NK-92 treated with Interleukin-12 subunit alpha and Interleukin-12 subunit beta, amount 100 ng/mL, for 24 hours (cell line): ENCODE results near the gene RAB32.
"Not testable (repeated sequence)": the region's sequence is repeated elsewhere in the genome, so short reads cannot be mapped to it uniquely, and the experiment has no call there.

ENCODE experiments used
- DNase-seq: peaks from one replicate; lab custom pipeline; 2025; lab: John Stamatoyannopoulos, UW

RAB32 gene

DNA sequence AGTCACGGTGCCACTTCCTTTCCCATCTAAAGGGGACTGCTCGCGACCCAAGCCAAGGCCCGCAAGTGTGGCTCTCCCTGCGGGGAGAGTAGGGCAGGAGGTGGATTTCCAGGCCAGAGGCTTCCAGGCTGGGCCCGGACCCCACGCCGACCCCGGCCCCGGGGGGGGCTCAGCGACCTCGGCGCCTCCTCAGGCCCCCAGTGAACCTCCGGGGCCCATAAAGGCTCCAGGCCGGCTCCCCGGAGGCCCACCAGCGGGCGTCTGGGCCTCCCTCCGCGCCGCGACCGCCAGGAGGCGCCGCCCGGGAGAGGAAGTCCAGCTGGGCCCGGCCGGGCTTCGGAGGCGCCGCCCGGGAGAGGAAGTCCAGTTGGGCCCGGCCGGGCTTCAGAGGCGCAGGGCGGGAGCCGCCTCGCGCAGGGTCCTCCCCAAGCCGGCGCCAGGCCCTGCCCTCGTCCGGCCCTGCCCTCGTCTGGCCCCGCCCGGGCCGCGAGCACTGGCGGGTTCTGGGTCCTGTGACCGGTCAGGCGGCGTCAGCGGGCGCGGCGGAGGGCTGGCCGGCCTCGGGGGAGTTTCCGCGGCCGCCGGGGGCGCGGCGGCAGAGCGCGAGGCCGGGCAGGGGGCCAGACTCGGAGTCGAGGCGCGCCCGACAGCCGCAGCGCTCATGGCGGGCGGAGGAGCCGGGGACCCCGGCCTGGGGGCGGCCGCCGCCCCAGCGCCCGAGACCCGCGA is at the start of gene RAB32:
RAB32 (plus strand) TSS at position 623 of the 729 bp plus-strand sequence; CDS start at position 662, 39 bp downstream.
- DNase-seq = no peak

DNA sequence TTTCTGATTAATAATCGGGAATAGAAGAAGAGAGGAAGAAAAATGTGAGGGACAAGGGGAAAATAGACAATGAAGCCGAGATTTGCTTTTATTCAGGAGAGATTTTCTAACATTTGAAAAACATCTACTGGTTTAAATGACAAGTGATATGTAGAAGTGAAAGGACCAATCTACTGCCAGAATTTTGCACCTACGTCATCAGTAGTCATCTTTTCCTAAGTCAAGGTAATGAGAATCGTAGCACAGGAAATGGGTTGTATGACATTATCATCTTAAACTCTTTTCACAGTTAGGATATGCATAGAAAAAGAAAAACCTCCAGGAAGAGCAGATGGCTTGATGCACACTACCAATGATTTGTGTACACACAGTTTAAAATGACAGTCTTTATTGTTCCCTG is 45.3 kb upstream of the RAB32 start:
- DNase-seq = no peak

DNA sequence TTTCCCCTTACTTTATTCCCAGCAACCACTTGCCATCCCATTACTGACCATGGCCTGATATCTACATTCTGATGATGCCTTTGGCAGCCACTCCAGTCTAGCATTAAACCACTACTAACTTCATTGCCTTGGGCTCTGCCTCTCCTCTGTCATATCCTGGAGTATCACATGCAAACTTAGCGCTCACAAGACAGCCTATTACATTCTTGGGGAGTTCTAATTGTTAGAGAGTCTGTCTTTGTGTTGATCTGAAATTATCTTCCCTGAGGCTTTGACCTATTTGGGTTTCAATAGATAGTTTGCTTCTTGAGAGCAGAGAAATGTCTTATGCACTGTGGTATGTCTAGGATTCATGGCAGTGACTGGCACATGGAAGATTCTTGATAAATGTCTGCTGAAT is 40.5 kb upstream of the RAB32 start:
- DNase-seq = no peak

DNA sequence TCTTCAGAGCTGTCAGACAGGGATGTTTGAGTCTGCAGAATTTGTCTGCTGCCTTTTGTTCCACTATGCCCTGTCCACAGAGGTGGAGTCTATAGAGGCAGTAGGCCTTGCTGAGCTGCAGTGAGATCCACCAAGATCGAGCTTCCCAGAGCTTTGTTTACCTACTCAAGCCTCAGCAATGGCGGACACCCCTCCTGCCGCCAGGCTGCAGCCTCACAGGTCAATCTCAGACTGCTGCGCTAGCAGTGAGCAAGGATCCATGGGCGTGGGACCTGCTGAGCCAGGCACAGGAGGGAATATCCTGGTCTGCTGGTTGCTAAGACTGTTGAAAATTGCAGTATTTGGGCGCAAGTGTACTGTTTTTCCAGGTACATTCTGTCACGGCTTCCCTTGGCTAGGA is 28.4 kb upstream of the RAB32 start:
- DNase-seq = no peak

DNA sequence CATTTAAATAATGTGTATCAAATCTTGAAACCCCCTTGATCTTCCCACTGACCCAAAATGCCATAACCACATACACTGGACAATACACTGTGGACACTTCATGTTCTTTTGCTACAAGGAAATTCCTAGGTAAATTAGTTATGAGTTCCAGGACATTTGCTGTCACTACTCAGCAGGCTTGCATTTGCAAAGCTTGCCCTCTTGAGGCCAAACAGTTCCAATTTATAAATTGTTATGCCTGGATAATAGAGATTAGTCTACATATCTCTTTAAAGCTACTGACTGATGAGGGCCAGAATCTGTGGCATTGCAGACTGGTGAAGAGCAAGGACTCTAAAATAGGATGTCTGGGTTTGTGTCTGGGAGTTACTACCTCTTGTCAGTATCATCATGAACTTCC is 17.4 kb upstream of the RAB32 start:
- no peak for DNase-seq

DNA sequence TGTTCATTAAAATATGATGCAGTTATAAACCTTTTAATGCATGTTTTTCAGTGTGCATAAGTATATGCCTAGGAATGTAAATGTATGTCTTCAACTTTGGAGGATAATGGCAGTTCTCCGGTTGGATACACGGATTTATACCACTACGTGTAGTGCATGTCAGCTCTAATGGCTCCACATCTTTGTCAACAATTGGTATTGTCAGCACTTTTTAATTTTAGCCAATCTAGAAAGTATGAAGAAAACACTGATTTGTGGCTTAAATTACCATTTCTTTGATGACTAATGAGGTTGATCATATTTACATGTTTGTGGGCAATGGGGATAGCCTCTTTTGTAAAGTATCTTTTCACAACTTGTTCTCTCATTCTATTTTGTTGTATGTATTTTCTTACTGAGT is 10.9 kb upstream of the RAB32 start:
- no peak for DNase-seq

DNA sequence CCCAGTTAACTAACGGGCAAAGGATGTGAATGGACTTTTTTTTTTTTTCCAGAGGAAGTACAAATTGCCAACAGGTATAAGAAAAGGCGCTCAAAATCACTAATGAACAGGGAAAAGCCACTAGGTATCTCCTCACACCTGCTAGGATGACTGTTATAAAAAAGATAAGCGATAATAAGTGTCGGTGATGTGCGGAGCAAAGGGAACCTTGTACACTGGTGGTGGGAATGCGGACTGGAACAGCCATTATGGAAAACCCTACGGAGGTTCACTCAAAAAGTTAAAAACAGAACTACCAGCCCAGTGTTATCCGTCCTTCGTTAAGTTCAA is 787 bp upstream of the RAB32 start:
- DNase-seq = no peak

DNA sequence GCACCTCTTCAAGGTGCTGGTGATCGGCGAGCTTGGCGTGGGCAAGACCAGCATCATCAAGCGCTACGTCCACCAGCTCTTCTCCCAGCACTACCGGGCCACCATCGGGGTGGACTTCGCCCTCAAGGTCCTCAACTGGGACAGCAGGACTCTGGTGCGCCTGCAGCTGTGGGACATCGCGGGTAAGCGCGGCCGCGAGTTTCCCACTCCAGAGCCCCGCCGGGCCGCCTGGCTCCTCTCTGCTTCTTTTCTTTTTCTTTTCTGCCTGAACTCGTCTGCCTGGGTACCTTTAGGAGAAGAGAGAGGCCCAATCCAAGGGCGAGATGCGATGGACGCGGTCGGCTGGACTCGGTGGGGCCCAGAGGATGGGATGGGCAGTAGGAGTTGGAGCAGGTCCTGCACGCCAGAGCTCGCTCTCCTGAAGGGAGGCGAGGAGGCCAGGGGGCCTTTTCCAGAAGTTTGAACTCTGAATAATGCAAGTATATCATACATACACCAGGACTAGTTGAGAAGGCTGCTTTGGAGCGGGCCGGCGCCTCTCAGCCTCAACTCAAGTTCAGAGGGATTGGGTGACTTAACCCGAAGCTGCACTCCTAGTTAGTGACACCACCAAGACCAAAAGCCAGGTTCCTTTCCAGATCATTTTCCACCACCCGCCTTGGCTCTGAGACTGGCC is 445 bp downstream of the RAB32 start:
- DNase-seq = no peak

DNA sequence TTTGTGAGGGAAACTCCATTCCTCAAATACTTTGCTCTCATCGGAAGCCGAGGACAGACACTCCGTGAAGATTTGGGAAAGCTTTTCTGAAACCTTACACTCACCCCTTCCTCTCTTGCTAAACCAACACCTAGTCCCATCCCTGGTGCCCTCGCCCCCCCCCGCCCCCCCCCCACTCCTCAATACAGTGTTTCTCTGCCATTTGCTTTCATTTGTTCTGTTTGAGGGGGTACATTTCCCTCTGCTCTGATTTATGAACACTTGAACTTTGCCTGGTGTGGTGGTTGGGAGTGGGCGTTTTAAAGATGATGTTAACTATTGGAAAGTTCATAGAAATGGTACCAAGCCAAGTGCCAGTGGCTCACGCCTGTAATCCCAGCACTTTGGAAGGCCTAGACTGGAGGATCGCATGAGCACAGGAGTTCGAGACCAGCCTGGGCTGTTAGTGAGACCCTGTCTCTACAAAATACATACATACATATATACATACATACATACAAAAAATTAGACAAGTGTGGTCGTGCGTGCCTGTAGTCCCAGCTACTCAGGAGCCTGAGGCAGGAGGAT is 1.1 kb downstream of the RAB32 start:
- no peak for DNase-seq

DNA sequence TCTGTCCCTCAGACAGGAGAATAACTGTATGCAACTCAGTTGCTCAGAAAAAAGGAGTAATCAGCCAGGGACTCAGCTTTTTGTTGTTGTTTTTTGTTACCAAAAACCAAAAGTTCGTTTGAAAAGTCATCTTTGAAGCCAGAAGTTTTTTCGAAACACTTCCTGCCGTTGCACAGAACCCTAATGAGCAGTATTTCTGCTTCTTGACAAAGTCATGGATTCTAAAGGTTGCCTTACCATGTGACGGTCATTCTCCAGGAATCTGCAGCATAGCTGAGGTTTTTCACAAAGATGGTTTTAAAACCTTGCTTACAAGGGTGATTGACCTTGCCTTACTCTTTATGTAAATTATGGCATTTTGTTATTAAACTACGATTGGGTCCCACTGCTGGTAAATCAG is 1.9 kb downstream of the RAB32 start:
- DNase-seq = no peak

DNA sequence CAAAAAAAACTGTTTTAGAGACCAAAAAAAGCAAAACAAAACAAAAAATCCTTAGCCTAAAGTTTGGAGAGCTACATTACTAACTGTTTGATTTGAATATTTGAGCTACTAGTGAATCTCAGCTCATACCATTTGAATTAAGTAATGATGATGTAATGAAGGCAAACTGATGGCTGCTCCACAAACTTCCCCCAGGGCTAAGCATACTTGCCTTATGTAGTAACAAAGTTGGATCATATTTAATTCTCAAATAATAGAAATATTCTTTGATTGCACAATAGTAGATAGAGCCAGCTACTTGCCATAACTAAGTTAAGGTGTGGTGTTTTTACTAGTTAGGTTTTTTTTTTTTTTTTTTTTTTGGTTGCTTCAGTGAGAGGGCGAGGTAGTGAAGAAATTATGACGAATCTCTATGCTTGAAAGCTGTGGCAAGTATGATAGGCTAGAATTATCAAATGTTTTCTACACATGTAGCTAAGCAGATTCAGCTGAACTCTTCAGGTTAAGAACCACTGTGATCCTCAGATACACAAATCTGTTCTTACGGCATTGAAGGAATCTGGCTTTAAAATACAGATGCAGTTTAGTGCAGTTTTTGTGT is 2.9 kb downstream of the RAB32 start:
- no peak for DNase-seq

DNA sequence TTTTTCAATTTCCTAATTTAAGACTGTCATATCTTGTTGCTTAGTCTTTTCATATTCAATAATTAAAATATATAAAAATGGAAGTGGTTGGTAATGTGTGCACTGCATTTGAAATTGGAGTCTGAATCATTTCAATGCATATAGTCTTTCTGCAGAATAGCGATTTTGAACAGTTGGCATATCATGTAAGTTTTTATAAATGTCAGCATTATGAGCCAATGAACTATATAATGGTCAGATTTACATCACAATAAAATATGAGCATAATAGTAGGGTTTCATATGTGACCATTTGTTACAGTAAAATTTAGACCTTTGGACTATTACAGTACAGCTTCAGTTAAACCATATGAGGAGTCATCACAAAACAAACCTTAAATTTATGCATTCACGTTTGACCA is 4.3 kb downstream of the RAB32 start:
- DNase-seq = no peak

DNA sequence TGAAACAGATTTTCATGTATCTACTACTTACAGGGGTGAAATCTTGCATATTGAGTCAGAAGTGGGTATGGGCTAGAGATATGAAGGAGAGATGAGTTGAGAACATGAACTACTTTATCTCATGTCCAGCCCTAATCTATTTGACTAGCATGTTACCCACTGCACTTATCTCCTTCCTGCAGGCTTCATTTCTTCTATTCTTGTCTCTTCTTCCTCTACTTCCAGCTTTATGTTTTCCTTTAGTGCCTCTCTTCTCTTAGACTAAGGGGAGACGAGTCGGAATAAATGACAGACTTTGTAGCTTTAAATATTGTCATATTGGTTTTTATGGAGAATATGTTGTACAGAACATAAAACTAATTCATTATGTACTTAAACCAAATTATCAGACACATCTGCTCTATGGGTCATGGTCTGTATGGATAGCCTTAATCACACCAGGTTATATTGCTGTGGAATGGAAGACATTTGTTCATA is 5.3 kb downstream of the RAB32 start:
- DNase-seq = no peak

DNA sequence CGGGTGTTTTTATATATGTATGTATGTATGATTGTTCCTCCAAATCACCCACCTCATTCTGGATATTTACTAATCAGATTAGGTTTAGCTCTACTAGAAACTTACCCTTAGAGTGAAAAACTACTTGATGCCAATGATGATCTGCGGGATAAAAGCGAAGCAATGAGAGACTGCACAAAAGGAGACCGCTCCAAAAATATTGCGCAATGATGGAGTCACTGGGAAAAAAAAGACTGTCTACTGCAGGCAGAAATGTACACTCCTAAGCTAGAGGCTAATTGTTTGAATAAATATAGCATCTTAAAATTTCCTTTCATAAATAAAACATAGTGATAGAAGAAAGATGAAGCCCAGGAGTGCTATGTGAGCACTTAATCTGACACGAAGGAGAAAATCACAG is 7.3 kb downstream of the RAB32 start:
- DNase-seq = no peak

DNA sequence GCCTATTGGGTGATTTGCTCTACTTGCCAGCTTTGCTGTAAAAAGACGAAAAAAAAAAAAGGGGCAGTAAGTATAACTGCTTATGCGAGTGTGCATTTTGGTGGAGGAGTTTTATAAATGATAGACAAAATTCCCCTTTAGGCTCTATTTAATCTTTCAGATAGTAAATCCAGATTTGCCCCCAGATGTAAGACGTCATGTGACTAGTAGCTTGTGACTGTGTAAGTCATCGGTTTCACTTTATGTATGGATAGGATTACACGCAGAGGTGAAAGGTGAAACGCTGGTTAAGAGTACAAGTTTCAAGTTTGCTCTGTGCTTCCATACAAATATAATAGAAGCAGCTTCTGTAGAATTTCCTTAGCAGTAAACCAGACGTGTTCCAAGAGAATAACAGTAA is 7.9 kb downstream of the RAB32 start:
- no peak for DNase-seq

DNA sequence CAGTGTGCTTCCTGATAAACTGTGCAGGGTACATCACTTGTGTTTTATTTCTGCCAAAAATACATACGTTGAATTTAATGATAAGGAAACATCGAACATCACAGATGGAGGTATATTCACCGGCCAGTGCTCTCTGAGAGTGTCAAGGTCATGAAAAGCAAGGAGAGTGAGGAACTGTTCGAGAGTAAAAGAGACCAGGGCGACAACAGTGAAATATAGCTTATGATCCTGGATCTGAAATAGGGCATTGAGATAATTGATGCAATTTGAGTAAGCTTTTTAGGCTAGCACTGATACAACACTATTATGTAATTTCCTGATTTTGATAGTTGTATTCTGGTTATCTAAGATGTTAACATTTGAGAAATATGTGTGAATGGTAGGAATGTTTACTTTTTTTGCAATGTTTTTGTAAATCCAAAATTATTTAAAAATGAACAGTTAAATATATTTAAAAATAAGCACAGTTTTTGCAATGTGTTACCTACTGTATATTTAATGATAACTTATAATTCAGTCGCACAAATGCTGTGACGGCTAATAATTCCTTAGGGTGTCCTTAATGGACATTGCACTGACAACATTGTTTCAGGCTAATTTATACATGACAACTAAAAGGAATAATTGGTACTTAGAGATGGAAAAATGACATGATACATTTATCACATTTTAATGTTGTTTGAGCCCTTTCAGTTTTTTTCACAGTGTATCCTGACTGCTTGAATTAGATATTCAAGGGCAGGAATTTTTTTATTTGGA is 9.9 kb downstream of the RAB32 start:
- DNase-seq = no peak

DNA sequence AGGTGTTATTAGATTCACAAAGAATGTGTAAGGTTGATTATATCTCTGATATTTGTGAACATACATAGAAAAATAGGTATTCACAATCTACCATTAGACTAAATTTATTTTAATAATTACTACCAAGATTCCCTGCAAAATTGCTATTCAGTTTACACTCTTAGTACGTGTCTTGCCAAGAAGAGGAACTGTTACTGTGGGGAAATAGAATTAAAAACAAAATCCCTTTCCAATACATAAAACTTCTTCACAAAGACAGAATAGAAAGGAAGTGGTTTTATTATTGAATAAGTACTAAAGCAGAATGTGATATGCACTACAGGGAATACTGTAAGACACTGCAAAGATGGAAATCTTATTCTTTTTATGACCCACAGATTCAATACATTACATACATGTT is 17.0 kb downstream of the RAB32 start:
- no peak for DNase-seq

DNA sequence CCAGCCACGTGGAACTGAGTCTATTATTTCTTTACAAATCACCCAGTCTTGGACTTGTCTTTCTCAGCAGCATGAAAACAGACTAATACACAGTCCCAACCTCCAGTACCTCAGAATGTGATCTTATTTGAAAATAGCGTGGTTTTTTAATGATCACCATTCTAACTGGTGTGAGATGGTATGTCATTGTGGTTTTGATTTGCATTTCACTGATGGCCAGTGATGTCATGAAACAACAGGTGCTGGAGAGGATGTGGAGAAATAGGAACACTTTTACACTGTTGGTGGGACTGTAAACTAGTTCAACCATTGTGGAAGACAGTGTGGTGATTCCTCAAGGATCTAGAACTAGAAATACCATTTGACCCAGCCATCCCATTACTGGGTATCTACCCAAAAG is 23.0 kb downstream of the RAB32 start:
- not testable (repeated sequence) for DNase-seq

DNA sequence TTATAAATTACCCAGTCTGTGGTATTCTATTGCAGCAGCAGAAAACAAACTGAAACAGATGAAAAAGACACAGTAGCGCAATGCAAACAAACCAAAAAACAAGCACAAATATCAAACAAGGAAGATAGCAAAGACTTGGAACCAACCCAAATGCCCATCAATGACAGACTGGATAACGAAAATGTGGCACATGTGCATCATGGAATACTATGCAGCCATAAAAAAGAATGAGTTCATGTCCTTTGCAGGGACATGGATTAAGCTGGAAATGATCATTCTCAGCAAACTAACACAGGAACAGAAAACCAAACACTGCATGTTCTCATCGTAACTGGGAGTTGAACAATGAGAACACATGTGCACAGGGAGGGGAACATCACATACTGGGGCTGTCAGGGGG is 25.0 kb downstream of the RAB32 start:
- not testable (repeated sequence) for DNase-seq

DNA sequence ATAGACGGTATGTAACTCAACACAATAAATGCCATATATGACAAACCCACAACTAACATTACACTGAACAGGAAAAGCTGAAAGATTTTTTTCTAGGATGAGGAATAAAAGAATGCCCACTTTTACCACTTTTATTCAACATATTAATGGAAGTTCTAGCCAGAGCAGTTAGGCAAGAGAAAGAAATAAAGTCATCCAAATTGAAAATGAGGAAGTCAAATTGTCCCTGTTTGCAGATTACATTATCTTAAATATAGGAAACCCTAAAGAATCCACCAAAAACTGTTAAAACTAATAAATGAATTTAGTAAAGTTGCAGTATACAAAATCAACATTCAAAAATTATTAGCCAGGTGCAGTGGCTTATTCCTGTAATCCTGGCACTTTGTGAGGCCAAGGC is 30.6 kb downstream of the RAB32 start:
- no peak for DNase-seq

DNA sequence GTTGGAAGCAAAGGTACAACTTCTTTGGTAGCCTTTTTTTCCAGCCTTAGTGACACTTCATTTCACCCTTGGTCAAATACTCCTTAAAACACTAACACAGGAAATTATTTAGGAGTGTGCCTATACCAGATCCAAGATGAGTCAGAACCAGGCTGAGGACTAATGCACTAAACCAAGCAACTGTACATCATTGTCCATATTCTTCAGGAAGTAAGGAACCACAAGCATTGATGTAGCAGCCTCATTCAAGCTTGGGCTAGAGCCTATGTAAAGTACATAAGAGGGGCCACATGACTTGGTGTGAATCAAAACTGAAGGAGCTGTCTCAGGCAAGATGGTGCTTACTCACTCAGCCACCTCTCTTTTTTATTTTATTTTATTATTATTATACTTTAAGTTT is 34.4 kb downstream of the RAB32 start:
- no peak for DNase-seq

DNA sequence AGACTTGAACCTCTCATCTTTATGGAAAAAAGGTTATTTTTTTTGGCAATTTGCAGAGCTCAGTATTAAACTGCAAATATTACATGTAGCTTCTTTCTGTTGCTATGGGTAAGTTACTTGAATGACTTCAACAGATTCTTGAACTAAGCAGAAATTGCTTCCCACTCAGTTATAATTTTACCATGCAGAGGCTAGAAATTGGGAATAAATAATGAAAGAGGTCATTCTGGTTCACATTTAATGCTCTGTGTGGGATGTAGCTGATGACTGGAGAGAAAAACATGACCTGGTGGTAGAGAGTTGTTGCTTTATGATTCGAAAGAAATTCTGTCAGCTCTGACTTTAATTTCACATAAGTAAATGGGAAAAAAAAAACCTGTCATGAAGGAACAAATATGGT is 38.3 kb downstream of the RAB32 start:
- no peak for DNase-seq
